ENCODE results near the gene SHISA6. TPM values are rescaled to one million over a fixed set of nuclear protein-coding genes. Genes with fewer than 3 reads are reported as not detected.

SHISA6 gene
- total RNA-seq, 1 donor from 2014 or later, result 3.3 TPM

DNA sequence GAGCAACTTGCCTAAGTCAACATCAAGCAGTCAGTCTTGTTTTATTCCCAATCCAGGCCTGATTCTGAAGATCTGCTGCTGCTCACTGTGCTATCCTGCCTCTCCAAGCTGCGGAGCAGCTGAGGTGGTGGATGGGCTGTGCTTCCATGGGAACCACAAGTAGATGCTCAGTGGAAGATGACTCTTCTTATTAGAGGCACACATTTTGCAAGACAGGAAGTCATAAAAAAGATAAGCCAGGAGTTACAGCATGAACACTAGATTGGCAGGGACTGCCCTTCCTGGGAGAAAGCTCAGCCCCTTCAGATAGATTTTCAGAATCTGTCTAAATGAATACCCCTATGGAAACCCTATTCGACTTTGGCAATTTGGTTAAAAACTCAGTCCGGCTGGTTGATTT lies 143.1 kb downstream of the SHISA6 start:
- H3K9ac ChIP-seq, result no peak overlapping the region
- peaks cover 9% of the 10 kb centered on the region for H3K4me1 ChIP-seq
- H3K27me3 ChIP-seq, result no peaks in the 10 kb centered on the region
- Mint-ChIP-seq H3K4me1 (peaks cover 7% of the 10 kb centered on the region), H3K9me3 (no peaks in the 10 kb centered on the region), H3K27ac (no peak overlapping the region), H3K36me3 (no peaks in the 10 kb centered on the region), H3K4me3 (no peak overlapping the region), H3K27me3 (ENCODE audit: insufficient read depth, low read depth) (peaks cover 13% of the 10 kb centered on the region)
- H3K9me3 ChIP-seq (ENCODE audit: low read depth), result no peaks in the 10 kb centered on the region
- no peaks in the 10 kb centered on the region for H3K79me2 ChIP-seq (ENCODE audit: low read depth)
- H4K20me1 ChIP-seq (ENCODE audit: low read depth), result no peaks in the 10 kb centered on the region
- no peak for TF ChIP-seq EZH2 (IDR thresholded peaks at IDR 0.05)
- TF ChIP-seq CTCF (IDR thresholded peaks at IDR 0.05), result no peak
- TF ChIP-seq EZH2phosphoT487 (IDR thresholded peaks at IDR 0.05), result no peak
- H3K36me3 ChIP-seq, result no peaks in the 10 kb centered on the region
- no peaks in the 10 kb centered on the region for H3F3A ChIP-seq (ENCODE audit: low read depth)
- H3K4me3 ChIP-seq, result no peak overlapping the region
- H2AFZ ChIP-seq (replicated peaks), result no peak overlapping the region
- DNase-seq (ENCODE audit: low spot score), result no peak
- H3K4me2 ChIP-seq, result no peak overlapping the region
- no peak overlapping the region for H3K27ac ChIP-seq

DNA sequence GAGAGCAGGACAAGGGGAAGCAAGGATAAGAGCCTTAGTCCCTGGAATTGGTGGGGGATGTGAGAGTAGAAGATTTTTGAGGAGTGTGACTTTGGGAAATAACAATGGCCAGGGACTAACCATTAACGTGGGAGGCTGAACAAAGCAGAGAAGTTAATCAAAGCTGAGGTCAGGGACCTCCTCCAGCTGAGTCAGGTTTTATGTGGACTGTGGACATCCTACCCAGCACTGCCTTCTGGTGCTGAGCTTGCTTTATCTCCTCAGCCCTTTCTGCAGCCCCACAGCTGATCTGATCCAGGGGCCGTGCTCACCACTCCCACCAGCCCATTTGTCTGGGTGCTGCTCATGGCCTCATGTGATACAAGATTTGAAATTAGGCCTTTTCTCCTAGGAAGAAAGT lies 146.6 kb downstream of the SHISA6 start:
- Mint-ChIP-seq H3K36me3 (no peaks in the 10 kb centered on the region), H3K9me3 (peaks cover 3% of the 10 kb centered on the region), H3K27me3 (ENCODE audit: insufficient read depth, low read depth) (peaks cover 5% of the 10 kb centered on the region), H3K27ac (no peak overlapping the region), H3K4me3 (no peak overlapping the region), H3K4me1 (peaks cover 7% of the 10 kb centered on the region)
- Histone ChIP-seq H3K9ac (no peak overlapping the region), H3K4me1 (peaks cover 9% of the 10 kb centered on the region), H3K79me2 (ENCODE audit: low read depth) (no peaks in the 10 kb centered on the region), H3K36me3 (no peaks in the 10 kb centered on the region), H3K9me3 (ENCODE audit: low read depth) (no peaks in the 10 kb centered on the region), H3K4me3 (no peak overlapping the region), H3K27ac (no peak overlapping the region), H4K20me1 (ENCODE audit: low read depth) (no peaks in the 10 kb centered on the region), H3F3A (ENCODE audit: low read depth) (no peaks in the 10 kb centered on the region), H3K27me3 (no peaks in the 10 kb centered on the region), H3K4me2 (no peak overlapping the region), H2AFZ (replicated peaks) (no peak overlapping the region)
- TF ChIP-seq CTCF (IDR thresholded peaks at IDR 0.05), result no peak
- DNase-seq (ENCODE audit: low spot score), result no peak

- H3K27ac ChIP-seq, result no peak overlapping the region
- no peak overlapping the region for H3K4me3 ChIP-seq
- H3F3A ChIP-seq (ENCODE audit: low read depth), result no peaks in the 10 kb centered on the region
- Mint-ChIP-seq H3K4me3 (no peak overlapping the region), H3K4me1 (peaks cover 7% of the 10 kb centered on the region), H3K9me3 (peaks cover 3% of the 10 kb centered on the region), H3K27me3 (ENCODE audit: insufficient read depth, low read depth) (peaks cover 5% of the 10 kb centered on the region), H3K27ac (no peak overlapping the region), H3K36me3 (no peaks in the 10 kb centered on the region)
- H2AFZ ChIP-seq (replicated peaks), result no peak overlapping the region
- no peak overlapping the region for H3K4me2 ChIP-seq
- no peaks in the 10 kb centered on the region for H4K20me1 ChIP-seq (ENCODE audit: low read depth)
- TF ChIP-seq EZH2phosphoT487 (IDR thresholded peaks at IDR 0.05) (no peak), CTCF (IDR thresholded peaks at IDR 0.05) (no peak), EZH2 (IDR thresholded peaks at IDR 0.05) (no peak)
- no peaks in the 10 kb centered on the region for H3K36me3 ChIP-seq
- H3K4me1 ChIP-seq, result peaks cover 9% of the 10 kb centered on the region
- H3K9ac ChIP-seq, result no peak overlapping the region
- H3K9me3 ChIP-seq (ENCODE audit: low read depth), result no peaks in the 10 kb centered on the region
- peak; percentile 62 for DNase-seq (ENCODE audit: low spot score)
- H3K79me2 ChIP-seq (ENCODE audit: low read depth), result no peaks in the 10 kb centered on the region
- no peaks in the 10 kb centered on the region for H3K27me3 ChIP-seq
These were observed 147.0 kb downstream of the SHISA6 start for GRCh38 chr17:11388054-11388453.

DNA sequence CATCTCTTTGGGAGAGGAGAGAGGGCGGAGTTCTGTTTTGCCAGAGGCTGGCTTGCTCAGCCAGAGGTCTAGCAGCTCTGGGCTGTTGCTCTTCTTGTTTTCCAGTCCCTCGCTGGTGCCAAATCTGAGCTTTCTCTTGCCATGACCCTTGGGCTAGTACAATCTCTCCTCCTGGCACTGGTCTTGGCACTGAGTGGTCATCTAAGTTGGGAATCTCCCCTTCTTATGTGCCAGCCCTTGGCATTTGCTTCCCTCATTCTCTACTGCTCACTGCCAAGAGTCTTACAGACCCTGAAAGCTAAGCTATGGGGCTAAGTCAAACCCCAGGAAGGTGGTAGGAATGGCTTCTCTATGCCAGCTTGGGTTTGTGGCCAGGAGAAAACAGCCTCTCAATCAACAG lies 148.6 kb downstream of the SHISA6 start:
- Histone ChIP-seq H3K27ac (no peak overlapping the region), H2AFZ (replicated peaks) (no peak overlapping the region), H3K9ac (no peak overlapping the region), H3K9me3 (ENCODE audit: low read depth) (no peaks in the 10 kb centered on the region), H3K36me3 (no peaks in the 10 kb centered on the region), H3K4me1 (peaks cover 9% of the 10 kb centered on the region), H3F3A (ENCODE audit: low read depth) (no peaks in the 10 kb centered on the region), H3K79me2 (ENCODE audit: low read depth) (no peaks in the 10 kb centered on the region), H3K27me3 (no peaks in the 10 kb centered on the region), H3K4me2 (no peak overlapping the region), H4K20me1 (ENCODE audit: low read depth) (no peaks in the 10 kb centered on the region), H3K4me3 (no peak overlapping the region)
- H3K27ac Mint-ChIP-seq, result no peak overlapping the region
- H3K4me1 Mint-ChIP-seq, result peaks cover 7% of the 10 kb centered on the region
- H3K36me3 Mint-ChIP-seq, result no peaks in the 10 kb centered on the region
- DNase-seq (ENCODE audit: low spot score), result no peak
- H3K9me3 Mint-ChIP-seq, result peaks cover 3% of the 10 kb centered on the region
- no peak overlapping the region for H3K4me3 Mint-ChIP-seq
- peaks cover 3% of the 10 kb centered on the region for H3K27me3 Mint-ChIP-seq (ENCODE audit: insufficient read depth, low read depth)
- TF ChIP-seq CTCF (IDR thresholded peaks at IDR 0.05) (no peak), EZH2 (IDR thresholded peaks at IDR 0.05) (no peak), EZH2phosphoT487 (IDR thresholded peaks at IDR 0.05) (no peak)
